ENCODE measurements around the gene KIRREL3.

KIRREL3 gene

GRCh38 chr11:126512741-126513715 is 487.5 kb downstream of the KIRREL3 start:
- Histone ChIP-seq H3K27me3 (ENCODE audit: control insufficient read depth in 5 of 5, insufficient read depth in 4 of 5, low read length in 5 of 5) (peaks cover 0 to 19% (median 12%) of the 10 kb centered on the region in 5 donors), H3K9ac (ENCODE audit: low read length in 5 of 5) (no peak overlapping the region), H3K4me1 (ENCODE audit: control insufficient read depth in 5 of 5, insufficient read depth in 5 of 5, low read length in 5 of 5) (peaks cover 0 to 9% (median 0%) of the 10 kb centered on the region in 5 donors), H3K4me3 (ENCODE audit: low read depth in 1 of 5, low read length in 5 of 5) (no peak overlapping the region), H3K9me3 (ENCODE audit: control insufficient read depth in 5 of 5, low read length in 5 of 5) (no peaks in the 10 kb centered on the region), H3K36me3 (ENCODE audit: control insufficient read depth in 5 of 5, insufficient read depth in 5 of 5, low read length in 5 of 5) (no peaks in the 10 kb centered on the region), H3K27ac (ENCODE audit: low read depth, low read length) (no peak overlapping the region)

- H3K27me3 ChIP-seq (ENCODE audit: control insufficient read depth in 5 of 5, insufficient read depth in 4 of 5, low read length in 5 of 5) = peaks cover 0 to 15% (median 9%) of the 10 kb centered on the region in 5 donors
- H3K9me3 ChIP-seq (ENCODE audit: control insufficient read depth in 5 of 5, low read length in 5 of 5) = peaks cover 0 to 4% (median 0%) of the 10 kb centered on the region in 5 donors
- H3K27ac ChIP-seq (ENCODE audit: low read depth, low read length) = no peak overlapping the region
- H3K9ac ChIP-seq (ENCODE audit: low read length in 5 of 5) = no peak overlapping the region
- peaks cover 0 to 9% (median 0%) of the 10 kb centered on the region in 5 donors for H3K4me1 ChIP-seq (ENCODE audit: control insufficient read depth in 5 of 5, insufficient read depth in 5 of 5, low read length in 5 of 5)
- H3K4me3 ChIP-seq (ENCODE audit: low read depth in 1 of 5, low read length in 5 of 5) = no peak overlapping the region
- no peaks in the 10 kb centered on the region for H3K36me3 ChIP-seq (ENCODE audit: control insufficient read depth in 5 of 5, insufficient read depth in 5 of 5, low read length in 5 of 5)
These were observed 488.3 kb downstream of the KIRREL3 start for GRCh38 chr11:126512251-126512650.

GRCh38 chr11:126511475-126512115 is 489.0 kb downstream of the KIRREL3 start:
- peaks cover 0 to 15% (median 6%) of the 10 kb centered on the region in 5 donors for H3K27me3 ChIP-seq (ENCODE audit: control insufficient read depth in 5 of 5, insufficient read depth in 4 of 5, low read length in 5 of 5)

GRCh38 chr11:126510621-126511370 is 489.8 kb downstream of the KIRREL3 start:
- Histone ChIP-seq H3K27ac (ENCODE audit: low read depth, low read length) (no peak overlapping the region), H3K9ac (ENCODE audit: low read length in 5 of 5) (no peak overlapping the region), H3K4me3 (ENCODE audit: low read depth in 1 of 5, low read length in 5 of 5) (no peak overlapping the region), H3K36me3 (ENCODE audit: control insufficient read depth in 5 of 5, insufficient read depth in 5 of 5, low read length in 5 of 5) (no peaks in the 10 kb centered on the region), H3K9me3 (ENCODE audit: control insufficient read depth in 5 of 5, low read length in 5 of 5) (peaks cover 3 to 12% (median 8%) of the 10 kb centered on the region in 5 donors), H3K27me3 (ENCODE audit: control insufficient read depth in 5 of 5, insufficient read depth in 4 of 5, low read length in 5 of 5) (peaks cover 0 to 15% (median 6%) of the 10 kb centered on the region in 5 donors), H3K4me1 (ENCODE audit: control insufficient read depth in 5 of 5, insufficient read depth in 5 of 5, low read length in 5 of 5) (peaks cover 0 to 9% (median 0%) of the 10 kb centered on the region in 5 donors)

More at GRCh38 chr11:126511475-126512115, 489.0 kb downstream of the KIRREL3 start:
- Histone ChIP-seq H3K4me1 (ENCODE audit: control insufficient read depth in 5 of 5, insufficient read depth in 5 of 5, low read length in 5 of 5) (peaks cover 0 to 9% (median 0%) of the 10 kb centered on the region in 5 donors), H3K27ac (ENCODE audit: low read depth, low read length) (no peak overlapping the region), H3K9me3 (ENCODE audit: control insufficient read depth in 5 of 5, low read length in 5 of 5) (peaks cover 3 to 9% (median 5%) of the 10 kb centered on the region in 5 donors), H3K9ac (ENCODE audit: low read length in 5 of 5) (no peak overlapping the region), H3K4me3 (ENCODE audit: low read depth in 1 of 5, low read length in 5 of 5) (no peak overlapping the region), H3K36me3 (ENCODE audit: control insufficient read depth in 5 of 5, insufficient read depth in 5 of 5, low read length in 5 of 5) (no peaks in the 10 kb centered on the region)

GRCh38 chr11:126507646-126508045 is 492.9 kb downstream of the KIRREL3 start:
- Histone ChIP-seq H3K9me3 (ENCODE audit: control insufficient read depth in 5 of 5, low read length in 5 of 5) (peaks cover 5 to 27% (median 15%) of the 10 kb centered on the region in 5 donors), H3K36me3 (ENCODE audit: control insufficient read depth in 5 of 5, insufficient read depth in 5 of 5, low read length in 5 of 5) (no peaks in the 10 kb centered on the region), H3K27me3 (ENCODE audit: control insufficient read depth in 5 of 5, insufficient read depth in 4 of 5, low read length in 5 of 5) (peaks cover 0 to 12% (median 8%) of the 10 kb centered on the region in 5 donors)

DNA sequence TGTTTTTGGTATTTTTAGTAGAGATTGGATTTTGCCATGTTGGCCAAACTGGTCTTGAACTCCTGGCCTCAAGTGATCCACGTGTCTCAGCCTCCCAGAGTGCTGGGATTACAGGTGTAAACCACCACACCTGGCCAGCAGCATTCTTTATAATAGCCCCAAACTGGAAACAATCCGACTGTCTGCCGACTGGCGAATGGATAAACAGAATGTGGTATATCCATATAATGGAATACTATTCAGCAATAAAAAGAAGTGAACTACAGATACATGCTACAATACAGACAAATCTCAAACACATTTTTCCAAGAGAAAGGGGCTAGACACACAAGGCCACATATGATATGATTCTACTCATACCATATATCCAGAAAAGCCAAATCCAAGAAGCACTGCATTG is 493.8 kb downstream of the KIRREL3 start:
- Histone ChIP-seq H3K36me3 (ENCODE audit: control insufficient read depth in 5 of 5, insufficient read depth in 5 of 5, low read length in 5 of 5) (no peaks in the 10 kb centered on the region), H3K4me1 (ENCODE audit: control insufficient read depth in 5 of 5, insufficient read depth in 5 of 5, low read length in 5 of 5) (peaks cover 0 to 3% (median 0%) of the 10 kb centered on the region in 5 donors), H3K9me3 (ENCODE audit: control insufficient read depth in 5 of 5, low read length in 5 of 5) (peaks cover 5 to 27% (median 15%) of the 10 kb centered on the region in 5 donors), H3K27me3 (ENCODE audit: control insufficient read depth in 5 of 5, insufficient read depth in 4 of 5, low read length in 5 of 5) (peaks cover 0 to 12% (median 3%) of the 10 kb centered on the region in 5 donors), H3K27ac (ENCODE audit: low read depth, low read length) (no peak overlapping the region), H3K4me3 (ENCODE audit: low read depth in 1 of 5, low read length in 5 of 5) (no peak overlapping the region), H3K9ac (ENCODE audit: low read length in 5 of 5) (no peak overlapping the region)

More at GRCh38 chr11:126507646-126508045, 492.9 kb downstream of the KIRREL3 start:
- H3K4me3 ChIP-seq (ENCODE audit: low read depth in 1 of 5, low read length in 5 of 5) = no peak overlapping the region
- H3K9ac ChIP-seq (ENCODE audit: low read length in 5 of 5) = no peak overlapping the region
- no peak overlapping the region for H3K27ac ChIP-seq (ENCODE audit: low read depth, low read length)
- peaks cover 0 to 3% (median 0%) of the 10 kb centered on the region in 5 donors for H3K4me1 ChIP-seq (ENCODE audit: control insufficient read depth in 5 of 5, insufficient read depth in 5 of 5, low read length in 5 of 5)

GRCh38 chr11:126502982-126503381 is 497.6 kb downstream of the KIRREL3 start:
- Histone ChIP-seq H3K4me1 (ENCODE audit: control insufficient read depth in 5 of 5, insufficient read depth in 5 of 5, low read length in 5 of 5) (no peaks in the 10 kb centered on the region), H3K9me3 (ENCODE audit: control insufficient read depth in 5 of 5, low read length in 5 of 5) (peaks cover 5 to 27% (median 15%) of the 10 kb centered on the region in 5 donors), H3K27me3 (ENCODE audit: control insufficient read depth in 5 of 5, insufficient read depth in 4 of 5, low read length in 5 of 5) (peaks cover 0 to 30% (median 13%) of the 10 kb centered on the region in 5 donors), H3K27ac (ENCODE audit: low read depth, low read length) (no peak overlapping the region), H3K36me3 (ENCODE audit: control insufficient read depth in 5 of 5, insufficient read depth in 5 of 5, low read length in 5 of 5) (no peaks in the 10 kb centered on the region), H3K9ac (ENCODE audit: low read length in 5 of 5) (no peak overlapping the region), H3K4me3 (ENCODE audit: low read depth in 1 of 5, low read length in 5 of 5) (no peak overlapping the region)

DNA sequence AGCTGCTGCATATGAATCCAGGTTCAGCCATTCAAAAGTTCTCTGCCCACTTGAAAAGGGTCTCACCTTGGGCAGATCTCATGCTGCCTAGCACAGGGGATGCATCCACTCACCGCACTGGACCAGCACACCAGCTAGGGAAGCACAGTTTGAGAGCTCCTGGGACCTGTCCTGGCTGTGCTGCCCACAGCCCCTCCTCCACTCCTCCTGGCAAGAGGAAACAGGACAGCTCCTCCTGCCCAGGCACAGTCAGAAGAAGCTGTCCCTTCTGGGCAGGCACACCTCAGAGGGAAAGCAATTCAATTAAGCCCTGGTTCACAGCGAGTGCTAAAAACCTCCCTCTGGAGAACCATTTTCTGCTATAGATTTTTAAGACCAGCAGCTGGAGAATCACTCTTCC is 498.4 kb downstream of the KIRREL3 start:
- H3K4me1 ChIP-seq (ENCODE audit: control insufficient read depth in 5 of 5, insufficient read depth in 5 of 5, low read length in 5 of 5) = no peaks in the 10 kb centered on the region
- H3K27me3 ChIP-seq (ENCODE audit: control insufficient read depth in 5 of 5, insufficient read depth in 4 of 5, low read length in 5 of 5) = peaks cover 0 to 30% (median 13%) of the 10 kb centered on the region in 5 donors
- no peaks in the 10 kb centered on the region for H3K36me3 ChIP-seq (ENCODE audit: control insufficient read depth in 5 of 5, insufficient read depth in 5 of 5, low read length in 5 of 5)
- no peak overlapping the region for H3K9ac ChIP-seq (ENCODE audit: low read length in 5 of 5)
- H3K4me3 ChIP-seq (ENCODE audit: low read depth in 1 of 5, low read length in 5 of 5) = no peak overlapping the region
- H3K9me3 ChIP-seq (ENCODE audit: control insufficient read depth in 5 of 5, low read length in 5 of 5) = peaks cover 5 to 23% (median 15%) of the 10 kb centered on the region in 5 donors
- no peak overlapping the region for H3K27ac ChIP-seq (ENCODE audit: low read depth, low read length)

GRCh38 chr11:126501641-126502040 is 498.9 kb downstream of the KIRREL3 start:
- peaks cover 0 to 19% (median 10%) of the 10 kb centered on the region in 5 donors for H3K9me3 ChIP-seq (ENCODE audit: control insufficient read depth in 5 of 5, low read length in 5 of 5)
- no peak overlapping the region for H3K4me3 ChIP-seq (ENCODE audit: low read depth in 1 of 5, low read length in 5 of 5)
- no peaks in the 10 kb centered on the region for H3K36me3 ChIP-seq (ENCODE audit: control insufficient read depth in 5 of 5, insufficient read depth in 5 of 5, low read length in 5 of 5)
- no peaks in the 10 kb centered on the region for H3K4me1 ChIP-seq (ENCODE audit: control insufficient read depth in 5 of 5, insufficient read depth in 5 of 5, low read length in 5 of 5)
- H3K9ac ChIP-seq (ENCODE audit: low read length in 5 of 5) = no peak overlapping the region
- H3K27me3 ChIP-seq (ENCODE audit: control insufficient read depth in 5 of 5, insufficient read depth in 4 of 5, low read length in 5 of 5) = peaks cover 0 to 30% (median 13%) of the 10 kb centered on the region in 5 donors
- H3K27ac ChIP-seq (ENCODE audit: low read depth, low read length) = no peak overlapping the region

Data from subcutaneous abdominal adipose tissue (tissue), 5 donors.